ENCODE results near the gene GNPNAT1.
"Not testable (repeated sequence)": the region's sequence is repeated elsewhere in the genome, so short reads cannot be mapped to it uniquely, and the experiment has no call there.

The GNPNAT1 gene

DNA sequence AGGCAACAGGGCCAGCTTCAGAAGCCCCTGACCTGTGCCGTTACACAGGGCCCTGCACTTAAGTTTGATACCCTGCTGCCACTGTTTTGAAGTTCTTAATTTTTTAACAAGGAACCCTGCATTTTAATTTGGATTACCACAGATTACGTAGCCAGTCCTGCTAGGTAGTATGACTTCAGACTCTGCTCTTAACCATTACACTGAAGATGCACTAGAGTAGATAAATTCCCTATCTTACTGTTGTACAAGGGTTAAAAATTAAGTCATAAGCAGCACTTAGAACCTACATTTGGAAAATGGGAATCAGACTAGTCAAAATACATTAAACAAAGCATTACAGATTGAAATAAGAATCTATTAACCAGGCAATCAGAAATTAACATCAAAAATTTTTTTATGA lies 2.3 kb downstream of the GNPNAT1 start:
- DNase-seq = no peak

DNA sequence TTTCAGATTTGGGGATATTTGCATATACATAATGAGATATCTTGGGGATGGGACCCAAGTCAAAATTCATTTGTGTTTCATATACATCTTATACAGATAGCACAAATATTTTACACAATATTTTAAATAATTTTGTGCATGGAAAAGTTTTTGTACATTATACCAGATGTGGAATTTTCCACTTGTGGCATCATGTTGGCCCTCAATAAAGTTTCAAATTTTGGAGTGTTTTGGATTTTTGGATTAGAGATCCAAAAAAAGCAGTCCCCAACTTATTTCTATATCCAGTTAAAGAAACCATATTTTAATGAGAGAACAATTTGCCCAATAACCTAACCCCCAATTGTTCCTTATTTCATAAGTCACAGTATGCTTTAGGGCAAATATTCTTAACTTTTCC lies 4.5 kb downstream of the GNPNAT1 start:
- no peak for DNase-seq

DNA sequence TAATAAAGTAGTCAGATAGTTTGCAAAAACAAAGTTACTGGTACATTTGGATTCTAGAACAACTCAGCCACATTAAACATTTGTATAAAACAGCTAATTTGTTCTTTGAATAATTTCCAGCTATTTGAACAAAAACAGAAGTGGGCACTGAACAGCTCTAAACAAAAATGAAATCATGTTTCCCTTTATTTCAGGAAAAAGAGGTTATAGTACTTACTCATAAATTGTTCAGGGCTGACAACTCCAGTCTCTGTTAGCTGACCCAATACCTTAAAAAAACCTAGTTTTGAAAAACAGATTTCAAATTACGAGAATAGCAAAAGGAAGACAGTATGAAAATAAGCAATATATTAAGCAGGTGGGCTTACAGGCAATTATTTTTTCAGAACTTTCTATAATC lies 8.2 kb downstream of the GNPNAT1 start:
- DNase-seq = no peak

DNA sequence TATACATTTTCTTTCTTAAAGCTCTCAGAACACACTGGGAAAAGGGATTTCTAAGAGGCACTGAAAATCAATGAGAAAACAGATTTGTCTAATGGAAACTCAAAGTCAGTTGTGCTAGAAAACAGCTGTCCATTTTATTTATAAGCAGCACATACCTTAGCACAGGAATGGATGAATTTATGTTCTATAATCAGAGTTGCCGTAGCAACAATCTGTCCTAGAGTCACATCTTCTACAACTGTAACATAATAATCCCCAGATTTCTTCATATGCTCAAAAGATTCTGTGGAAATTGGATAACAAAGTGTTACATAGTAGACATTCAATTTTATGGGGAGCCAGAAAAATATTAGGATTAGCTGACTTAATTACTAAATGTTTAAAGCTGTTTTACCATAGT lies 9.8 kb downstream of the GNPNAT1 start:
- no peak for DNase-seq

DNA sequence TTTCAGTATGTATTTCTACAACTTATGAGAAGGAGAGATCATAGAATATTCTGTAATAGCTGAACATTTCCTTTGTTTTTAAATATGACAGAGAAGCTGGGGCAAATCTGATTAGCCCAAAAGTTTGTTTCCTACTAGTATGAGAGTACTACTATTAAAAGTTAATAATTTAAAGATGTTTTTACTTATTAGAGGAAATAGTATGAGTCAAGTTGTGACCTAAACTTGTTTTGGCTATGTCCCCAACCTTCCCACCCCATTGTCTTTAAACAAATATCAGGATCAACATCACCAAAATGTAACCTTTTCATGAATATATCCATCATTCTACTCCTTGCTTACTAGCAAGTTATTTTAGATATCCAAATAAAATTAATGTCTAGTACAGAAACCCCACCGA lies 10.5 kb downstream of the GNPNAT1 start:
- no peak for DNase-seq

DNA sequence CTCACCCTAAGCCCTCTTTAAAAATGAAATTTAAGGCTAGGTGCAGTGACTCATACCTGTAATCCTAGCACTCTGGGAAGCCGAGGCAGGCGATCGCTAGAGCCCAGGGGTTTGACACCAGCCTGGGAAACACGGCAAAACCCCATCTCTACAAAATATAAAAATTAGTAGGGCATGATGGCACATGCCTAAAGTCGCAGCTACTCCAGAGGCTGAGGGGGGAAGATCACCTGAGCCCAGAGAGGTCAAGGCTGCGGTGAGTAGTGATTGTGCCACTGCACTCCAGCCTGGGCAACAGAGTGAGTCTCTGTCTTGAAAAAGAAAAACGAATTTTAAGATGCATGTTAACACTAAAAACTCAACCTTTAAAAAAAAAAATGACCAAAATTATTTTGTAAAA lies 12.7 kb downstream of the GNPNAT1 start:
- no peak for DNase-seq

DNA sequence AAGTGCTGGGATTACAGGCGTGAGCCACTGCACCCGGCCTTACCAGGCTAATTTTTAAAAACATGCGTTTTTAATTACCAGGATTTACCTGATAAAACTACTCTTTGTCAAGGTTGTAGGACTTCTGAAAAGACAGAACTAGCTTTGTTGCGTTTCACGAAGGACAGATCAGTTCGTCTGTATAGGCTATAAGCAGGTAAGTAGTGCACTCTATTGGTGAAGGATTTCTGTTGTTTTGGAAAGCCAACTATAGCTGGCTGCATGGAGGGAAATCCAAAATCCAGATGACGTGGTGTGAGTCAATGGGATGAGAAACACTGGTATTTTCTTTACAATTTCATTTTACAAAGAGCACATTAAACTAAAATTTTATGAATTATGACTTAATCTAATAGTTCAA lies 14.6 kb downstream of the GNPNAT1 start:
- no peak for DNase-seq

DNA sequence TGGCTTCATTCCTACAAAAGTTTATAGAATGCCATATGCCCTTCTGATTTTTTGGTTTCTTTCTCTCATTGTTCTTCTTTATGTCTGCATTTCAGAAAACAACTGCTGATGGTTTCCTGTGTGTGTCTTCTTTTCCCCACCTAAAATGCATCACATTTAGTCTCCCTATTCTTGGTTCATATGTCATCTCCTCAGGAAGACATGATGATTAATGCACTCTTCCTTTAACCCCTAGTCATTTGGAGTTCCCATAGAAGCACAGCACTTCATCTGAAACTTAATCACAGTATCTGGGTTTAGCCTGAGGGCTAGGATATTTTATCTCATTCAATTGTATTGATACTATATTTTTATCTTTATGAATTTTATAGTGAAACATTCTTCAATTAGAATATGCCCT lies 21.5 kb downstream of the GNPNAT1 start:
- no peak for DNase-seq

DNA sequence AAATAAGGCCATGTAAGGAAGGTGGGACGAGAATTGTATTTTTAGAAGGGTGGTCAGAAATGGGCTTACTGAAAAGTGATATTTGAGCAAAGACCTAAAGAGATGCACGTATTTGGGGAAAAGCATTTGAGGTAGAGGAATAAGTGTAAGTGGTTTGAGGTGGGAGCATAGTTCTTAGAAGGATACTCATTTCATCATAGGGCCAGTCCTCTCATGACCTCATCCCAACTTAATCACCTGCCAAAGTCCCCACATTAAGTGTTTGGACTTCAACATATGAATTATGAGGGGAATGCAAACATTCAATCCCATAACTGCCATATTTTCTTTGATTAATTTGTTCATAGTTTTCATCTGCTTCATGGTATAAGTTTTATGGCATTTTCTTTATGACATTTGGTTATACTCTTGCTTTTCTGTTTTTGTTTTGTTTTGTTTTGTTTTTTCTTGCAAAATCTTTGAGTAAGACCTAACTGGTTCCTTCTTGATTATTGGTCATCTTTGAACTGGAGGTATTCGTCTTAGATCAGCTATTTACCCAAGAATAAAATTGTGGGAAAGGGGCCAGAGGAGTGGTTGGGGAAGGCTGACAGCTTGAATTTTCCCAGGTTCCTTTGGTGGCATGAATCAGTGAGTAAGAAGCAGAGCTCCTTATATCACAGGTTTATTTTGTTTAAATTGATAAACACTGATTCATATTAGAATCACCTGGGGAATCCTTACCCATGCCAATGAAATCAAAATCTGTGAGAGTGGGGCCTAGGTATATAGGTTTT lies 24.2 kb downstream of the GNPNAT1 start:
- no peak for DNase-seq

DNA sequence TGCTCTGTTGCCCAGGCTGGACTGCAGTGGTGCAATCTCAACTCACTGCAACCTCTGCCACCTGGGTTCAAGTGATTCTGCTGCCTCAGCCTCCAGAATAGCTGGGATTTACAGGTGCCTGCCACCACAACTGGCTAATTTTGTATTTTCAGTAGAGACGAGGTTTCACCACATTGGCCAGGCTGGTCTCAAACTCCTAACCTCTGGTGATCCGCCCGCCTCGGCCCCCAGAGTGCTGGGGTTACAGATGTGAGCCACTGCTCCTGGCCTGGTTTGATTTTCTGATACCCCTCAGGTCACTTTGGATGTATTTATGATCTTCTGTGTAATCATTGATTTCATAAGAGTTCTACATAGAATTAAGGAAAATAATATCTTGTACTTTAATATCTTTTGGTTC lies 28.5 kb downstream of the GNPNAT1 start:
- DNase-seq = not testable (repeated sequence)

DNA sequence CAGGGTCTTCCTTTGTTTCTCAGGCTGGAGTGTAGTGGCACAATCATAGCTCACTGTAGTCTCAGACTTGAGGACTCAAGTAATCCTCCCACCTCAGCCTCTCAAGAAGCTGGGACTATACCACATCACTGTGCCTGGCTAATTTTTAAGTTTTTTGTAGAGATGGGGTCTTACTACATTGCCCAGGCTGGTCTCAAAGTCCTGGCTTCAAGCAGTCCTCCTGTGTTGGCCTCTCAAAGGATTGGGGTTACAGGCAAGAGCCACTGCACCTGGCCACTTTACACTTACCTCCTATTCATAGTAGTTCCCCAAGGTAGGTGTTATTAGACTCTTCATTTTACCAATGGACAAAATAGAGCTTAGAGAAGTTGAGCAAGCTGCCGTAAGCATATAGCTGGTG lies 32.3 kb downstream of the GNPNAT1 start:
- no peak for DNase-seq

DNA sequence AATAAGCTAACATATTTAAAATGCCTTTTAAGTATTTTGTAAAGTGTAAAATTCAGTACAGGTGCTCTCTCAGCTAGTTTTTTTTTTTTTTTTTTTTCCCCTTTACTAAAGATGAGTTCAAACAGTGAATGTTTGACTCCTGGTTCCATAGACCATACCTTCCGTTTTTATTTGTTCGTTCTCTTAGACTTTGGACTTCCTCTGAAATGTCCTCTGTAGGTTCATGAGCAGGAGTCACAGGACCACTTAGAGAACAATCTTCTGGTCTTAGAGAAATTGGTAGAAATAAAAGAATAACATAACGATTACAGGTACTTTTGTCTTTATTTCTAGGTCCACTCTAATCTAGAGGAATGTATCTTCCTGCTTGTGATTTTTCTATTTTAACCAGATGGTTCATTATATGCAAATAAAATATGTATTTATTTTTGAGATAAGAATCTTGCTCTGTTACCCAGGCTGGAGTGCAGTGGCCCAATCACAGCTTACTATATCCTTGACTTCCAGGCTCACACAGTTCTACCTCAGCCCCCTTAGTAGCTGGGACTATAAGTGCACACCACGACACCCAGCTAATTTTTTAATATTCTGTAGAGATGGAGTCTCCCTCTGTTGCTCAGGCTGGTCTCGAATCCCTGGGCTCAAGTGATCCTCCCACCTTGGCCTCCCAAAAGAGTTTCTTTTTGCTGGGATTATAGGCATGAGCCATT lies 35.6 kb downstream of the GNPNAT1 start:
- DNase-seq = no peak

DNA sequence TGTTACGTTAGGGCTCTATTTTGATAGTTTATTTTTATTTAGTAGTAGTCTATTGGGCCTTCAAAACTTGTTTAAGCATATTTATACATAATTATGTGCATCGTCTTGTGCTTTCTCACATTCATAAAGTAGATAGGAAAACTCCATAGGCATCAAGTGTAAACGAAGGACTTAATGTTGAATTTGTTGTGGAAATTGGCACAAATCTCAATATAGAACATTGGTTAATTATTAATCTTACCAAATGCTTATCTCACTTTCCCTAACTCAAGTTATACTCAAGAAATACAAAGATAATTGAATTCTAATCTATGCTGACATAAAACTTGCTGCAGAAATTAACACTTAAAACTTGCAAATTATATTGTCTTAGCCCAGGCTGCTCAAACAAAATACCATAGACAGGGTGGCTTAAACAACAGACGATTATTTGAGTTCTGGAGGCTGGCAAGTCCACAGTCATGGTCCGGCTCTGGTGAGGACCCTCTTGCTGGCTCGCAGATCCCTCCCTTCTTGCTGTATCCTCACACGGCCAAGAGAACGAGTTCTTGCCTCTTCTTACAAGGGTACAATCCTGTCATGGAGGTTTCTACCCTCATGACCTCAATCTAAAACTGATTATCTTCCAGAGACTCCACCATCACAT lies 42.6 kb downstream of the GNPNAT1 start:
- DNase-seq = no peak

DNA sequence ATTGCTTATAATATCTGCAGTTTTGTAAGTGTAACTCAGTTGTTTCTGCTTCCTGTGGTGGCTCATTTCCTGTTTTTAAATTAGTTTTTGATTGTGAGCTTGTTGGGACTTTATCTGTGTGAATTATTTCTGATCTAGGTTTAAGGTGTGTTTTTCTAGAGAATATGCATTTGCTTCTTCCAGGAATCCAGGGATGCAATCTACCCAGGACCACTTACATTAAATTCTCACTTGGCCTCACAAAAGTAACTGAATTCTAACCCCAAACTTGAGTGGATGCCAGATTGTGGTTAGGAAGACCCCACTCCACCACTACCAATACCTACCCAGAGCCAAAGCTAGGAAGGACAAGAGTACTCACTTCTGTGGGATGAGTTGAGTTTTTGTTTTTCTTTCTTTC lies 49.5 kb downstream of the GNPNAT1 start:
- DNase-seq = no peak

DNA sequence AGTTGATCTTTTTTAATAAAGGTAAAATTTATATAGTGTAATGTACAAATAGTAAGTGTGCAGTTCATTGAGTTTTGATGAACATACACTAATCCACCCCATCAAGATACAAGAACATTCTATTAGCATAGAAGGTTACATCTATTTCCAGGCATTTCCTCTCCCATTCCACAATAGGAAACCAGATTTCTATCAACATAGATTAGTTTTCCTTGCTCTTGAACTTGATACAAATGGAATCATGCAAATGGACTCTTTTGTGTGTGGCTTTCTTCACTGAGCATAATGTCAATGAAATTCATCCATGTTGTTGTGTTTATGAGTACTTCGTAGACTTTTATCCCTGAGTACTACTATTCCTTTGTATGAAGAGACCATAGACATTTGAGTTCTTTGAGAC lies 50.7 kb downstream of the GNPNAT1 start:
- DNase-seq = no peak

DNA sequence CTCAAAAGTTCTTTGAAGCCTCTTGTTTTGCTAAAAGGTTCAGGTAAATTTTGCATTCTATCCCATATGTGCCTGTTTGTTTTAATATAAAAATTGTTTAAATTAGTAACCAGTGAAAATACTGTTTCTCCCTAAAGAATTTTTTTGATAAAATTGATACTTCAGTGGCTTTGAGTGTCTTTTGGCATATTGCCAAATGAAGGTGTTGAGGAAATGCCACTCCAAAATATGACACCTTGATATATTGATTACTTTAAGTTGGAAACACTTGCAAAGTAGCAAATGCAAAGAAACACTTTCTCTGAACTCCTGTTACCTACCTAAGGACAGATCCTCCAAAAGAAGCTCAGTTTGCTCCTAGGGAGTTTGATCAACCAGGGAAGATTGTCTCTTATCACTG lies 53.0 kb downstream of the GNPNAT1 start:
- no peak for DNase-seq

DNA sequence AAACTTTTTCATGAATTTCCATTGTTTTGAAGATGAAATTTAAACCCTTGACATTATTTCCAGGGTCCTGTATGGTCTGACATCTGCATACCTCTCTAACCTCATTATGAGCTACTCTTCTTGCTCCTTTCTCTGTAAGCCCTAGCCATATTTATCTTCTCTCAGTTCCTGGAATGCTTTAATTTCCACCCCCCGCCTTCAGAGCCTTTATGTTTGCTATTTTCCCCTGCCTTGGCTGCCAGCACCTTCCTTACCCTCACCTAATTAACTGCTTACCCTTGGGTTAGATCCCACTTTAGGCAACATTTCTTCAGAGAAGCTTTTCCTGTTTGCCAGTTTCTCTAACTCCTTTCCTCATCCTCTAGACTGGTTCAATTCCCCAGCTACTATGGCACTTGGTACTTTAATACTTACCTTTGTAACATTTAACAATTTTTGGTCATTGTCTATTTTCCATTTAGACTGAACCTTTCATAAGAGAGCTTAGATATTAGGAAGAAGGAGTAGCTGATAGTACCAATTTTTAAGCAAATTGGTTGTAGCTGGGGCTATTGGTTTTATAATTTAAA lies 55.4 kb downstream of the GNPNAT1 start:
- no peak for DNase-seq

DNA sequence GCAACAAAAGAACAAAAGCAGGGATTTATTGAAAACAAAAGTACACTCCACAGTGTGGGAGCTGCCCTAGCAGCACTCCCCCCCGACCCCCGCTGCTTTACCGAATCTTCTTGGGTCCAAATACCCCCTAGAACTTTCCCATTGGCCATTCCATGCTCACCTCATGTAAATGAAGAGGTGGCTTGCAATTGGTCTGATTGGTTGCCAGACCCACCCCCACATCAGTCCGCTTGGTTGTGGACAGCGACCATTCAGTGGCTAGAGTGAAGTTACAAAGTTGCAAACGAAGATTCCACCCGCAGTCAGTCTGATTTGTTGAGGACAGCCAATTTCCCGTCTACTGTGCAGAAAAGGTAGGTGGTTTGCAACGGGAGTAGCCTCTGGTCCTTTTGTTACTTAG lies 57.6 kb downstream of the GNPNAT1 start:
- DNase-seq = no peak

DNA sequence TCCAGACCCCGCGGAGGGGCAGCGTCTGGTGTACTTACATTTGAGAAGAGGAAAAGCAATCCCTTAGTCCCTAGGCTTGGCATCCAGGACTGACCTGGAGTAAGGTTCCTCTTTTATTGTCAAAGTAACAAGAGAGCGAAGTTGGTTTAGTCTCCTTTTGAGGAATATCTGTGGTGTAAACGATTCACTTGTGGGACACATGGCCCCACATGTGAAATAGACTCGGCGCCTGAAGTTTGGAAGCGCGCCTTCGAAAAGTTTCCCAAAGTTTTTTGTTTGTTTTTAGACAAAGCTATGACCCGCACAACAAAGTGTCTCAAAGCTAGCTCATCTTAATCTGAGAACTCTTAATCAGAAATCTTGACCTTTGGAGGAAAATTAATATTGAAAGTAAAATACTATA lies 60.7 kb downstream of the GNPNAT1 start:
- no peak for DNase-seq

DNA sequence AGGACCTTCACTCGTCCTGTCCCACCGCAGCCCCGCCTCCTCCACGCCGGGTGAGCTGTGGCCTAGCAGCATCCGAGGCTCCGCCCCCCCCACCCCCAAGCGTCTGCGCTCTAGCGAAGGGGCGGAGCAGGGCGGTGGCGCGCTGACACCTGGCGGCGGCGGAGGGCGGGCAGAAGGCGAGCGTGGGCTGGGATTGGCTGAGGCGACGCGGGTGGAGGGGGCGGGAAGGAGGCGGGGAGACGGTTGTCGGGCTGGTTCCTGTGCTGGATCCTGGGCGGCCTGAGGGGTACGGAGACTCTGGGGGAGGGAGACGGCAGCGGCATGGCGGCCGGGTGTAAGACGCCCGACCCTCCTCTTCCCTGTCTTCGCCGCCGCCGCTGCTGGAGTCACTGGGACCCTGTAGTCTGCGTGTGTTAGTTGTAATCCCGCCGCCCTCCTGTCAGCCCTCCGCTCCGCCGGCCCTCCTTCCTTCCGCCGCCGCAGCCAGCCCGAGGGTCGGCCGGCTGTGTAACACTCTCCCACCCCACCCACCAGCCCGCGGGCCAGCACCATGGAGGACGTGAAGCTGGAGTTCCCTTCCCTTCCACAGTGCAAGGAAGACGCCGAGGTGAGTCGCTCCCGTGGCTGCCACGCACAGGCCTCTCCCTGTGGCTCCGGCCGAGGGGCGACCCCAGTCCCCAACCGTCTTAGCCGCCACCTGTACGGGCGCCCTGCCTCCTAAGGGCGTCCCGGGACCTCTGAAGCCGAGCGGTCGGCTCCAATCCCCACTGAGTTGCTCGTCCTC lies 61.3 kb downstream of the GNPNAT1 start, which contains the start of gene STYX:
Gene STYX, plus strand, starts transcription at position 242 of the 784 bp plus-strand sequence. Its CDS starts 309 bp downstream, at position 551.
- peak; percentile 97 for DNase-seq

DNA sequence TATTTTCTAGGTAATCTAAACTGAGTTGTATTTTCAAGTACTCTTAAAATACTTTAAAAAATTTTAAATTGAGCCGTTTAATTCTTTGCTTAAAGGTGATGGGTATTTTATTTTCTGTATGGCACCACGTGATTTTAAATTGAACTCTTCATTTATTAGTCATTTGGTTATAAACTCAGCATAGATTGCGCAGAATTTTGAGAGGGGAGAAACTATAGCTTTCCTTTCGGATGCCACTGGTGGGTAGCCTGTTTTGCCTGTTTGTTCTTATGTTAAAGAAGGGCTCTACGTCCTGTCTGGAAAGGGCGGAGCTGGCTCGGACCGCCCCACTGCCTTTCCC lies 61.9 kb downstream of the GNPNAT1 start:
- no peak for DNase-seq

DNA sequence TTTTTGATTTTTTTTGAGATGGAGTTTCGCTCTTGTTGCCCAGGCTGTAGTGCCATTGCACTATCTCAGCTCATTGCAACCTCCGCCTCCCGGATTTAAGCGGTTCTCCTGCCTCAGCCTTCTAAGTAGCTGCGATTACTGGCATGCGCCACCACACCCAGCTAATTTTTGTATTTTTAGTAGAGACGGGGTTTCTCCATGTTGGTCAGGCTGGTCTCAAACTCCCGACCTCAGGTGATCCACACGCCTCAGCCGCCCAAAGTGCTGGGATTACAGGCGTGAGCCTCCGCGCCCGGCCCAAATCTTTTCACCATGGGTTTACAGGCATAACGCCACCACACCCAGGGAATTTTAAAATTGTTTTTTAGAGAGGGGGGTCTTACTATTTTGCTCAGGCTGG lies 62.4 kb downstream of the GNPNAT1 start:
- not testable (repeated sequence) for DNase-seq

DNA sequence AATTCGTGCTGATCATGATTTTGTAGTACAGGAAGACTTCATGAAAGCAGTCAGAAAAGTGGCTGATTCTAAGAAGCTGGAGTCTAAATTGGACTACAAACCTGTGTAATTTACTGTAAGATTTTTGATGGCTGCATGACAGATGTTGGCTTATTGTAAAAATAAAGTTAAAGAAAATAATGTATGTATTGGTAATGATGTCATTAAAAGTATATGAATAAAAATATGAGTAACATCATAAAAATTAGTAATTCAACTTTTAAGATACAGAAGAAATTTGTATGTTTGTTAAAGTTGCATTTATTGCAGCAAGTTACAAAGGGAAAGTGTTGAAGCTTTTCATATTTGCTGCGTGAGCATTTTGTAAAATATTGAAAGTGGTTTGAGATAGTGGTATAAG lies 63.9 kb downstream of the GNPNAT1 start:
- DNase-seq = not testable (repeated sequence)
